ENCODE results near the gene CTNNA2.

CTNNA2 gene

DNA sequence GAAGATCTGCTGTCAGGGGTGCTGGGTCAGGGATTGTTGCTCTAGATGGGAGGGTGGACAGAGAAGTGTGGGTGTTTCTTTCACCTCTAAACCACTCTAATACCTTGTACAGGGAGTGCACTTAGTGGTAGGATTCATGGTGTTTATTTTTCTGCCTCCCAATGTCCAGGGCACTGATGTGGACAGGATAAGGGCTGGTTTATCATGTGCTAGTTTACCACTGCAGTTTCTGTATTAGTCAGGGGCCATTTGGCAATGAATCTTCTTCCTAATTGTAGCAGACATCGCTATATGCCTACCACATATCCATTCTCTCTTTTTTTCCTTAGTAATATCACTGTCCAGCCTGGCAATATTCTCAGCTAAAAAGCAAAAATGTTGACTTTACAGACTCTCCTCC, 842.0 kb downstream of the CTNNA2 start:
- no peak for DNase-seq

DNA sequence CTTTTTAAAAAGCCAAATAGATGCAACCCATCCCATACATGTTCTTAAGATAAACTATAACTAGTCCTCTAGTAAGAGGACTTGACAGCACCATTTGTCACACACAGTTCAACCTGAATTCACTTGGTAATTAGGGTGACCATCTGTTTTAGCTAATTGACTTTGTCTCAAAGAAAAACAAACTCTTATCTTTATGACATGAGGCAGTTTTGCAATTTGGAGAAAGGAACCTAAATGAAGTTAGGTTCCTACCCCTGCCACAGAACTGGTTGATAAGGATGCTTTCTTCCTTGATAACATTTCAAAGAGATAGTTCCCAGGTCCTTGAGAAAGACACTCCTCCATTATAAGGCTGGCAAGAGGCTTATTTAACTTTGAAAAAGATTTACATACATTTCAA, 849.1 kb downstream of the CTNNA2 start:
- no peak for DNase-seq

DNA sequence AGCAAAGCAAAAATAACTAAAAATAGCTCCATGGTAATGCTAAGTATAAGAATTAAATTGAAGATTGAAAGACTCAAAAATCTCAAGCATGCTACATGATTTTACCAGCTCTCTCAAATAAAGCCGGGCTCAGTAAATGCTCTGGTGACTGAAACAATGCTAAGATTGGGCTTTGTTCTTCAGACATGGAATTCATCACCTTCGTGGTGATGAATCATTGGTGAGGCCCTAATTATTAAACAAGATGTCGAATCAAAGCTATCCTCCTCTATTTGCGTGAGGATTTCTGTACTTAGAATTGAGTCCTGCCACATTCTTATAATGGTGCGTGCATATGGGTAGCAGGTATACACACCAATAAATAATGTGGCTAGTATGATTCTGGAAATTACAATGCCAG, 850.5 kb downstream of the CTNNA2 start:
- DNase-seq, result no peak

DNA sequence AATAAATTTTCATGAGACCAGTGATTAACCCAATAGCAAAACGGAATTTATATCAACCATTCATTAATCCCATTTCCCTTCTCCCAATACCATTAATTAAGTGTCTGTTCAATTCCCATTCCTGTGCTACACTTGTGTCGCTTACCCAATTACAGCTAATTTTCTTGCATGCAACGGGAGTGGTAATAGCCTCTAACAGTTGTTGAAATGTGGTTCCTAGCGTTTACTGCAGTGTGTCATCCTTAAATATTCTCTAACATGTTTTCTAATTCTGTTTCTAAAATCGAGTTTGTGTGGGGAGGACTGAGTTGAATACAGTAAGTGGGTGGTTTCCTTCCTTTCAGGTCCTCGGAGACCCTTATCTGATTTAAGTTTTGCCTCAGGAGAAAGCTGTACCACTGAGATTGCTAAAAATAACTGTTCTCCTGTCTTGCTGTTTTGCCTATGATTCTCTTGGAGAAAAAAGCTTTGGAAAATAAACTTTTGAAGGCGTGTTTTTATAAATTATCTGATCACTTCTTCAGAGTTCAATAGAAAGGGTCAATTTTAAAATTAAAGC, 851.0 kb downstream of the CTNNA2 start:
- no peak for DNase-seq

DNA sequence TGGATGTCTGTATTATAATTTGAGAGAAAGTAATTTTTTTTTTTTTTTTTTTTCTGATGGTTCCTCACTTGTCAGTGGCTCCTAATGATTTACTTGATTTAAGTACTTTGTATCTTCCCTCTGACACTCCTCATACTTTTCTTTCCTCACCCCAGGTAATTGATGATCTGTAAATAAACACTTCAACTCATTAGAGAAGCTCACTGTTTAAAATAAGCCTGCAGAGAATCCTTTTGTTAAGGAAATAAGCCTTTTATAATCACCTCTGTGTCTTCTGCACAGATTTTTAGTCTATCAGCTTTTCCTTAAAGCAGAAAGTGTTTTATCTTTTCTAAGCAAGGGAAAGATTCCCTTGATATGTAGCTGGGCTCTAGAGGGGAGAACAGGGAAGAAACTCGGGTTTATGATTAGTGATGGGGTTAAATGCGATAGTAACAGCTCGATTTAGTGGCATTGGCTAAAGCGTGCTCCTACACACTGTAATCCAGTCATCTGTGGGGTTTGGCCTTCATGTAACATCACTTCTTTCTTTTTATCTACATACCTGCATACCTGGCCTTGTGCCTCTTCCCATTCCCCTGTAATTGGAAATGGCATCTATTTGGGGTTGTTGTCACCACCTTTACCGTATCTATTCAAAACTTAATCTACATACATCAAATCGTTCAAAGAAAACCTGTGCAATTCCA, 851.8 kb downstream of the CTNNA2 start:
- no peak for DNase-seq

DNA sequence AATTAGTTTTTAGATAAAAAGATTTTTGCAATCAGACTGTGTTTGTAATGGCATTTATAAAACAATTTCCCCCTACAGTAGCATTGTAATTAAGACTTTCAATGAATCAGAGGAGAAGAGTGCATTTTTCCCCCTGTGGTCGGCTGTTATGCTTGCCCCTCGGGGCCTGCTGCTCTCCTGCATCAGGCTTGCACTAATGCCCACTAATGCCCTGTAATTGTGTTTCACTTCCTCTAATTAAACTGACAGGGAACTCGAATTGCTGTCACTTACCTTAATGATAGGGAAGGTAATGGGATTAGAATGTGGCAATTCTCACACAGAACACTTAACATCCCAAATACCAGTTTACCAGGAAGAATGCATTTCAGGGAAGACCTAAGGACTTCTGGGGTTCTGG, 852.9 kb downstream of the CTNNA2 start:
- DNase-seq, result no peak

DNA sequence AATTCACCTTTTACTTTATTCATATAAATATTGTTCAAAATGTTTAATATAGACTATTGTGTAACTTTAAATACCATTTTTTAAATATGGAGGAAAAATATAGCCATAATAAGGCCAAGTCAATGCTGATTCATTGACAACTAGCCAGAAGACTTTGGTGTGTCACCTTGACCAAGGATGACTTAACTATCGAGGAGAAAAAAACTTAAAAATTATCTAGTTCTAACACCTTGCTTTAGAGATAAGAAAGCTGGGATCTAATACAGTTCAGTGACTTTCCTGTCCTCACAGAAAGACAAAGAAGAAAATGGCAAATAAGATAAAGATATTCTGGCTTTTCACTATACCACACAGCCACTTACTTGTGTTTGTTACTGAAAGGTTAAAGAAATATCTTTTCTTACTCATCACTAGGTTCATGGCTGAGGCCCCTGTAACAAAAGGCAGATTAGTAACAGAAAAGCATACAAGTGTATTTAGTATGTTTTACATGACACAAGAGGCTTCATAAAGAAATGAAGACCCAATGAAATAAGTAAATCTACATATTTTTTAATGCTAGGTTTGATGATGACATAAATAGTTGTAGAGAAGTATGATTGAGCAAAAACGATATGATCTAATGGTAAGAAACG, 857.6 kb downstream of the CTNNA2 start:
- no peak for DNase-seq

DNA sequence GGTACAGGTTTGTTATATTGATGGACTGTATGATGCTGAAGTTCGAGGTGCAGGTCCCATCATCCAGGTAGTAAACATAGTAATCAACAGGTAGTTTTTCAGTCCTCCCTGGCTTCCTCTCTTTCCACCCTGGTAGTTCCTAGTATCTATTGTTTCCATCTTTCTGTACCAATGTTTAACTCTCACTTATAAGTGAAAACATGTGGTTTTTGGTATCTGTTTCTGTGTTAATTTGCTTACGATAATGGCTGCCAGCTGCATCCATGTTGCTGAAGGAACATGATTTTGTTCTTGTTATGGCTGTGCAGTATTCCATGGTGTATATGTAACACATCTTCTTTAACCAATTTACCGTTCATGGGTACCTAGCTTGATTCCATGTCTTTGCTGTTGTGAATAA, 861.3 kb downstream of the CTNNA2 start:
- DNase-seq, result no peak

DNA sequence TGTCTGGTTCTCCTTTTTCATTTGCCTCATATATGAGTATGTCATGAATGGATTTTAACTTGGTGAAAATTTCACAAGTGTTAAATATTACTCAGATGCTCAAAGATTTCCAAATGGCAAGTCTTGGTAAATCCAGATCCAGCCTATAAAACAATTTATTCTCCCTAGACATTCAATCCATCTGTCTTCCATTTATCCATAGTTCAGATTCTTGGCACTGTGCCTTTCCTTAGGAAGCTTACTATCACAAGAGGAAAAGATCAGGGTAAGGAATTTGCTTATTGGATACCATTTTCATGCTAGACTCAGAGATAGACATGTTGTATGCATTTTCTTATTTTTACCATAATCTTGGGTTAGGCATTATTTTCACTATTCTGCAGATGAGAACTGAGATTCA, 864.2 kb downstream of the CTNNA2 start:
- DNase-seq, result no peak

DNA sequence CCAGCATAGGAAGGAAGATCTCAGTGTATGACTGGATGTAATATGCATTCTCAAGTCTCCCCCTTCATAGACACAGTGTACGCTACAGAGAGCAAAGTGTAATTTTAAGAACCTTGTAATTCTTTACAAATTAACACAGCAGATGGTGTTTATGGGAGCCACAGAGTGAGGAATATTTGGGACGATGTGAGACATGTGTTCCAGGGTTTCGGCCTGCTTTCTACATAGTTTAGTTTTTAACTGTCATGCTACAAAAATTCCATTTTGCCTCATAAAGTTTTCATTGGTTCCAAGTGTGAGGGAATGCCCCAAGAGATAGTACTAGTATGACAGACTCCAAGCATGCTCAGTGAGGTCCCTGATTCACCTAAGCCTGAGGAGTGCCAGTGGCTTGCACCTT, 867.9 kb downstream of the CTNNA2 start:
- no peak for DNase-seq

DNA sequence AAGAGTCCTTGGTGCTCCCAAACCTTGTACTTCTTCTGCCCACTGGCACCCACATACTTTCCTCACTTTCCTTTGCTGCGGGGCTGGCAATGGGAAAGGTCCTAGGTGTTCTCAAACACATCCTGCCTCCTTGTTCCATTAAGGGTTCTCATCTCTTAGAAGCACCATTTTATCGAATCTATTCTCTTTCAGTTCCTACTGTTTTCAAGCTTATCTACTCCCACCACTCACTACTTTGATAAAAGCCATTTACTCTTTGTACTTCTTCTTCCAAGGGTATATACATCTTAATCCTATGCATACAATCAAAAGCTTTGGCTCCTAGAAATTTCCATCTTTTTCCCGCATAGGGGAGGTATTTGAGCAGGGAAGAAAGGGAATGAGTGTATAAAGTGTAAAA, 868.8 kb downstream of the CTNNA2 start:
- DNase-seq, result no peak

DNA sequence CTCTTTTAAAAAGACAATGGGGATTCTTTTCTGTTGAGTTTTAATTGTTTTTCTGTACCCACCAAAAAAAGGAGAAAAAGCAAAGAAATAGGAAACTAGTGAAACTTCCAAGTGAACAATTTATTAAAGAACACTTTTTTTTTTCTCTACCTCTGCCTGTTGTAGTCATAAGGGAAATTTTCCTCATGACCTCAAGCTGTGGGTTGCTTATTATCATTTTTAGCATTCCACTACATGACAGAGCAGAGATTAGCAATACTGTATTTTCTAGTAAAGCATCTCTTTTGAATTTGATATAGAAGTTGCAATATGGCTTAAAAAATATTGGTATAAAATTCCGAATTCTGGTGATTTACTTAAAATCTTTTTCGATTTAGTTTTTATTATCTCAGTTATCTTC, 879.6 kb downstream of the CTNNA2 start:
- DNase-seq, result no peak

DNA sequence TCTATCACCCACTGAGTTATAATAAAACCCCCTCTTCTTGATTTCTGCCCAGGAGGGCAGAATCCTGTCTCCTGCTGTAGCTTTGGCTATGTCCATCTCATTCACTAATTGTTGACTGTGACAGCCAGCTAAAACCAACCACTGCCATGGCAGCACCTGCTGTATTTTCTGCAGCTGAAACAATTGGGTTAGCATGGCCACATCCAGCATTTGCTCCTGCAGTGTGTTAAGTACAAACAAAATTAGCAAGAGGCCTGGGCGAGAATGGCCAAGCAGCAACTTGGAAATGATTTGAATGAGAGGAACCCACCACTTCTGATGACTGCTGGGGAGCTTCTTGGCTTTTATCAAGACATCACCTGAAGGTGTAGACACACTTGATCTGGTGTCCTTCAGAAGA, 881.1 kb downstream of the CTNNA2 start:
- DNase-seq, result no peak

DNA sequence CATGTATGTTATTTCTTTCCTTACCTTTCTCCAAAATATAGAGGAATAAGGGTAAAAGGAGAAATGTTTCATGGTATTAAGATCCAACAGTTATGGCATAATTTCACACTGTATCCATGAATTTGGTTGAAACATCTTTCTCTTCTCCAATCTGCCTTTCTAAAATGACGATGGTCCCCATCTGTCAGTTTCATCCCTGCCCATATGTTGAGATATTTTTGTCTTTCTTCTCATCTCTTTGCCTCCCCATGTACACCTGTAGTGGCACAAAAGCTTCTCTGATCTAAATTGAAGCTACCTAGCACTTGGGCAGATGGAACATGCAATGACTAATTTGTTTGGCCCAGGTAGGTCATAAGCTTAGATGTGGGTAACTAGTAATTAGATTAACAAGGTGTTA, 882.4 kb downstream of the CTNNA2 start:
- no peak for DNase-seq

DNA sequence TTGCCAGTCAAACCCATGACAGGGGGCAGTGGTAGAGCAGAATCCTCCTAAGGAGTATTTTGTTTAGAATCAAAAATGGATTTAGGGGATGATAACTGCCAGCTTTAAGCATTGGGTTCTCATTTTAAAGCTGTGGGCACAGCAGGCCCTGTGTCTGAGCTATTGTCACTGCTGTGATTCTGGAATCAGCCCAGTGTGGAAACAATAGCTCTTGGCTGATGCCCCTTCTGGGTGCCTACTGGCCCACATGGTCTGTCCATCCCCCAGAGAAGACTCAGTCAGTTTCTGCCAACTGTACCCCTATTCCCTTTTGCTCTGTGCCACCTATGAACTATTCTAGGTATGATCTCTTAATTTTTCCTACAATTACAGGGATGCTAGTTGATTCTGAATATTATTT, 883.4 kb downstream of the CTNNA2 start:
- no peak for DNase-seq

DNA sequence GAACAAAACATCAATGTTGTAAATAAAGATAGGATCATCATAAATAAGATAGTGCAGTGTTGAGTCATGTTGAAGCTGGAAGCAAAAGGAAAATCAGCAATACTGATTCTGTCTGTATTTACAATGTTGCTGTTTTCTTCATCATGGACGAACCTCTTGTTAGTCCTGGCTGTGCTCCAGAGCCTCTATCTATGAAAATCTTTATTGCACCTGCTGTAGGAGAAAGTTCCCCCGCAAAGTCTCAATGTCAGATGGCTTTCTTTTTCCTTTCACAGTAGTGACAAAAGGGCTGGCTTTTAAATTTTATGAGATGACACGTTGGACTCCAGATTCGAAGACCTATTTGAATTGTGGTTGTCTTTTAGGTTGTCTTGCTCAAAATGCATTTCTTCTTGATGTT, 890.2 kb downstream of the CTNNA2 start:
- DNase-seq, result peak; percentile 12

DNA sequence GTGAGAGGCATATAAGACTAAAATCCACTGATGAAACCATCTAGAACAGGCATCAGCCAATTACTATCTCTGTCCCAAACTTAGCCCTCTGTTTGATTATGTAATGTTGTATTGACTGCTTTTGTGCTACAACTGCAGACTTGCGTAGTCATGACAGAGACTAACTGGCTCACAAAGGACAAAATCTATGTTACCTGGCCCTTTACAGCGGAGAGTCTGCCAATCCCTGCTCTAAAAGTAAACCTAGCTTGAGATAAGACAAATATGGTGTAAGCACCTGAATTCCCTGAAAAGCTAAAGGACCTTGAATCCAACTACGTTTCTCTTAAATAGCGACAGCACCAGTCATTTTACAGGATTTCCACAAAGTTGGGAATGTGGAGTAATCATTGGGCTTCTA, 894.5 kb downstream of the CTNNA2 start:
- DNase-seq, result no peak

DNA sequence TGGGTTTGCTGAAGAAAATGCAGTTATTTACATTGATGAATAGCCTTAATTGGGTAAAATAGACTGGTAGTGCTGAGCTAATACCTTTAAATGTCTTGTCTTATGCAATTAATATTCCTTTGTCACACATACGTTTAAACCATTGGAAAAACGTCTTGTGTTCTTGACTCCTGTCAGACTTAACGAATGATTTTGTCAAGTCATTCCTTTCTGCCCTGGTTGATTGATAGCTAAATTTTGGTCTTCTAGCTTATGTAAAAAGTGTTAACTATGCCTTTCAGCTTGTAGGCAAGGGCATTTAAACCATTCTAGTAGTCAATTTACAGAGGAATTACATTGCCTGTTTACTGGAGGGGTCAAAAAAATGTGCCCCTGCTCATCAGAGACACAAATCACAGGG, 897.5 kb downstream of the CTNNA2 start:
- no peak for DNase-seq

DNA sequence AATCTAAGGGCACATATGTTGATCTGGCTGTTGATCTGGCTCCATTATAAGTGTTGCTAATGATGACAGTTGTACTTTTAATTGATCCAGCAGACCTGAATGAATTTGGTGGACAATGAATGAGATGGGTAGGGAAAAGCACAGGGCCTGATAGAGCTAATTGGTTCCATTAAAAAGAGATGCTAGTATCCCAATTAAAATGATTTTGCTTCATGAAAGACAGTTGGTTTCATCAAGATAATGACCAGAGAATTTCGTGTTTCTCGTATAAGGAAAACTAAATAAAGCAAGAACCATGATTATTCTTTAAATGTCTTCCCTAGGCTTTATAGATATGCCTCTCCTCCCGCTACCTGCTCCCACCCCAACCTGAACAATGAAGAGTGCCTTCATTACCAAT, 900.3 kb downstream of the CTNNA2 start:
- no peak for DNase-seq

DNA sequence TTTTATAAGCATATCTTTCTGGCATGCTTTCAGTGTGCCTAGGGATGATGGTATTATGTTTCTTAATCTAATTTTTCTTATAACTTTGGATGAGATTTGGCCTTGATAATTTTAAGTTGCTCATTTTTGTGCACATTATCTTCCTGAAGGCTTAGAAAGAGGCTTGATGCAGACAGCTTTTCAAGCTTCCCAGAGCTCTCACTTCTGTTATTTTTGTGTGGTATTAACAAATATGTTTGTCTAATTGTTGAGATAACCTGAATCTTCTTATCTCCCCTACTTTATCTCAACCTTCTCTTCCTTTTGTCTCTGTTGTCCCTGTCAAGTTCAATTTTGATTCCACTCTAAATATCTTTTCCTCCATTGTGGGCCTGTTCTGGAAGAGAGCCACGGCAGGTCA, 904.9 kb downstream of the CTNNA2 start:
- DNase-seq, result no peak

DNA sequence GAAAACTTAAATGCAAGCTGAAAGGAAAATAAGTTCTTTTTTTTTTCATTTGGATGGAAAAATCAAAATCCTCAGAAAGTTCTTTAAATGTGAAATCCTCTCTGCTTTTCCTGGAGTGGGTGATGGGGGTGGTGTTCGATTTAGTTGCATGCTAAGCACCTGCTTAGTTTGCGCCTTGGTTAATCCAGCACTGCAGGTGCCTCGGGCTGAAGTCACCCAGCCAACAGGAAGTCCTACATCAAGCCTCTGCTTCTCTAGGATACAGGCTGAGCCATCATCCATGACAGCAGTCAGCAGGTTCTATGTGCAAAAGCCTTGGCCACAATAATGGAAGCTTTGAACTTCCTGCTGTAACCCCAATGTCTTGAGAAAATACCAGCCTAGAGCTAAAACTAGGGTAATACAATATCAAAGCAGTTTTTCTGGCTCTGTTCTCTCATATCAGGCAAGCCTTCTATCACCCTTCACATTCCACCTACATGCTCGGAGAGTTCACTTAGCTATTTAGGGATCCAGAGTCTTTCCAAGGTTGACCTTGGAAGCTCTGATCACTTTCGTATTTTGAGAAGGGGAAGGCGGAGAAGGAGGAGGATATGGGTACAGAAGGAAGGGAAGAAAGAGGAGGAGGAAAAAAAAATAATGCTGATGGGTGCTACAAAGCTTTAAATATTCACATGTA, 907.8 kb downstream of the CTNNA2 start:
- no peak for DNase-seq

DNA sequence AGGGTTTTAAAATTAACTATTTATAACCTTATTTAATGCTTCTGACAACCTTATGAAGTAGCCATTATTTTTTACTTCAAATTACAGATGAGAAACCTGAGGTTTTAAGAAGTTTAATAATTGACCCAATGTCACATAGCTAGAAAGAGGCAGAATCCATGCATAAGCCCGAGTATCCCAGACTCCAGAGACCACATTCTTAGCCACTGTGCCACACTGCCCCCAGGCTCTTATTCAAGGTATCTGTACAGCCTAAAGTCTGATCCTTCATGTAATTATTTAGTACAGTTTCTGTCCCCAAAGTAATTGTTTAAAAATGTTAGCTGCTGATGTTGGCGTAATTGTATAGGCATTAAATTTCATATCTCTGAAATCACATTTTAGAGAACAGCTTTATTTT, 916.4 kb downstream of the CTNNA2 start:
- no peak for DNase-seq

DNA sequence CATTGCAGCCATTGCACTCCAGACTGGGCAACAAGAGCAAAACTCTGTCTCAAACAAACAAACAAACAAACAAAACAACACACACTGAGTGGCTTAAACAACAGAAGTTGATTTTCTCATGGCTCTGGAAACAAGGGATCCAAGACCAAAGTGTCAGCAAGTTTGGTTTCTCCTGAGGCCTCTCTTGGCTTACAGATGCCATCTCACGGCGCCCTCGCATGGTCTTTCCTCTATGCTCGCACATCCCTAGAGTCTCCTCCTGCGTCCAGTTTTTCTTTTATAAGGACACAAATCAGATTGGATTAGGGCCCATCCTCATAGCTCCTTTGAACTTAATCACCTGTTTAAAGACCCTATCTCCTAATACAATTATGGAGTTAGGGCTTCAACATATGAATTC, 925.1 kb downstream of the CTNNA2 start:
- DNase-seq, result no peak

DNA sequence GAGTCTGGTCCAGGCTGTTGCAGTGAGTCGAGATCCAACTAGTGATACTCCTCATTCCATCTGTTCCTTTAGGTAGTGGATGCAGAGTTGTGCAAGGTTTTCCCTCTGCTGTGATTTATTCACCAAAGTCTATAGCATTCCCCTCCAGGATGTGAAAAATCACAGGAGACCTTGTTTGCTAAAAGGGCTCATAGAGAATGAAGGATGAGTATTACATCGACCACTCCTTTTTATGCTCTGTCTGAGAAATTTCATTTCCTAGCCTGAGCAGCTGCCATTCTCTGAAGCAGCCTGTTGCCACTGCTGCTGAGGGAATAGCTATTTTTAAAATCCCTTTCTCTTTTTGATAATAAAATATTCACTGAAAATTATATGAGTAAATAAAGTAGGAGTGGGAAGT, 925.8 kb downstream of the CTNNA2 start:
- no peak for DNase-seq

Measured in NCI-H1105 treated with DMSO at 0.1 percent for 48 hours (cell line).